HL-60 (cell line): Measurements from ENCODE around the gene BPIFB3.

Source experiments
- DNase-seq, 2 experiments: peaks; one replicate each; pipeline ENCODE4 v3.0.0-alpha.2; 2010 to 2020; ENCODE audit warnings: low read depth in 1 of 2, low spot score in 1 of 2
- H3K27ac ChIP-seq: fragments of 250-450 bp; sonication (Bioruptor Pico); replicated peaks from 2 replicates; pipeline ENCODE4 v1.5.1; 2020; ENCODE audit warnings: mild to moderate bottlenecking, moderate library complexity
- H3K27me3 ChIP-seq: fragments of 250-450 bp; sonication (Bioruptor Pico); 2 replicates; pipeline ENCODE4 v1.5.1; 2021; ENCODE audit warnings: mild to moderate bottlenecking, moderate library complexity; ENCODE audit not compliant: insufficient read depth, poor library complexity, severe bottlenecking
- H3K4me3 ChIP-seq: replicated peaks from 2 replicates; pipeline ENCODE4 v1.5.1; 2011; ENCODE audit warnings: mild to moderate bottlenecking, control low read depth, low read length; ENCODE audit not compliant: insufficient read depth
- GABPA ChIP-seq: IDR thresholded peaks from 2 replicates; pipeline ENCODE4 v1.6.1; 2012; ENCODE audit warnings: low read depth
- POLR2AphosphoS5 ChIP-seq: IDR thresholded peaks from 2 replicates; pipeline ENCODE4 v1.6.1; 2012; ENCODE audit warnings: low read depth
- REST ChIP-seq: IDR thresholded peaks from 2 replicates; pipeline ENCODE4 v1.6.1; 2012; ENCODE audit warnings: low read depth; ENCODE audit not compliant: insufficient replicate concordance
- SPI1 ChIP-seq: IDR thresholded peaks from 2 replicates; pipeline ENCODE4 v1.6.1; 2012; ENCODE audit warnings: low read depth, mild to moderate bottlenecking, borderline replicate concordance
- TF ChIP-seq, protein P1 (sequence below): IDR thresholded peaks from one replicate; pipeline ENCODE4 v1.5.1; 2011; ENCODE audit warnings: low read length, control low read depth, inconsistent platforms; ENCODE audit not compliant: insufficient read depth

BPIFB3 gene

GRCh38 chr20:33027769-33028751, 25.6 kb upstream of the BPIFB3 start:
- no peak for DNase-seq
- H3K4me3 ChIP-seq = no peak overlapping the region
- H3K27me3 ChIP-seq = no peaks in the 10 kb centered on the region
- H3K27ac ChIP-seq = no peak overlapping the region
- TF ChIP-seq REST (no peak), SPI1 (no peak), GABPA (no peak), POLR2AphosphoS5 (no peak)
- TF ChIP-seq, protein P1, sequence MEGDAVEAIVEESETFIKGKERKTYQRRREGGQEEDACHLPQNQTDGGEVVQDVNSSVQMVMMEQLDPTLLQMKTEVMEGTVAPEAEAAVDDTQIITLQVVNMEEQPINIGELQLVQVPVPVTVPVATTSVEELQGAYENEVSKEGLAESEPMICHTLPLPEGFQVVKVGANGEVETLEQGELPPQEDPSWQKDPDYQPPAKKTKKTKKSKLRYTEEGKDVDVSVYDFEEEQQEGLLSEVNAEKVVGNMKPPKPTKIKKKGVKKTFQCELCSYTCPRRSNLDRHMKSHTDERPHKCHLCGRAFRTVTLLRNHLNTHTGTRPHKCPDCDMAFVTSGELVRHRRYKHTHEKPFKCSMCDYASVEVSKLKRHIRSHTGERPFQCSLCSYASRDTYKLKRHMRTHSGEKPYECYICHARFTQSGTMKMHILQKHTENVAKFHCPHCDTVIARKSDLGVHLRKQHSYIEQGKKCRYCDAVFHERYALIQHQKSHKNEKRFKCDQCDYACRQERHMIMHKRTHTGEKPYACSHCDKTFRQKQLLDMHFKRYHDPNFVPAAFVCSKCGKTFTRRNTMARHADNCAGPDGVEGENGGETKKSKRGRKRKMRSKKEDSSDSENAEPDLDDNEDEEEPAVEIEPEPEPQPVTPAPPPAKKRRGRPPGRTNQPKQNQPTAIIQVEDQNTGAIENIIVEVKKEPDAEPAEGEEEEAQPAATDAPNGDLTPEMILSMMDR = no peak

DNA sequence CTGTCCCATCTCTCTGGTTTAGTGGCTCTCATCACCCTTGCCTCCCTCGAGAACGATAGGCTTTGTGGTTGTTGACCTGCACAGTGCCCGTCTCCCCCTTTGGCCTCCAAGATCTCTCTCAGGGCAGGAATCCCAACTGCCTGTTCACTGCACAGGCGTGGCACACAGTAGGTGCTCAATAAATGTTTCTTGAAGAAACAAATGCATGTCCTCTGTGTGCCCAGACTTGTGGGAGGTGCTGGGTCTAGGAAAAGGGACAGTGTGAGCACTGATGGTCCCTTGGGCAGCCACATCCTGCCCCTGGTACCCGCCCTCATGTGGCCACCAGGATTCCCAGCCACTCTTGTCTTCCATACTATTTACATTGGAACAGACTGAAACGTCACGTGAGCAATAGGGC, 24.8 kb upstream of the BPIFB3 start:
- DNase-seq = no peak
- Histone ChIP-seq H3K4me3 (no peak overlapping the region), H3K27ac (no peak overlapping the region), H3K27me3 (no peaks in the 10 kb centered on the region)
- TF ChIP-seq REST = no peak
- TF ChIP-seq, protein P1 = no peak
- TF ChIP-seq POLR2AphosphoS5 = no peak
- no peak for TF ChIP-seq SPI1
- no peak for TF ChIP-seq GABPA

DNA sequence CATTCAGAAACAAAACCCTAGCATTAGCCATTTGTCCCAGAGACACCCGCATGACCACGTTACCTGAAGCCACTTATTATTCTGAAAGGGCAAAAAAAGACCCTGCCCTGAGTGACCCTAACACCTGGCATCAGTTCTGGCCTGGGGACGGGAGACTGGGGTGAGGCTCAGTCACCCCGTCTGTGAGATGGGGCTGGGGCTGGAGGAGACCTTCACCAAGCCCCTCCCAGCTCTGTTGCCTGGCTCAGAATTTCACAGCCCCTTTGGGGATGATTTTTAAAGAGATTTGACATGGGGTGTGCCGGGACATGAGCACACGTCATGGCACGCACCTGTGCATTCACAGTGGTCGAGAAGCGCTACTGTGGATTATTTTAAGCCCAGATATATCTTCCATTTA, 23.6 kb upstream of the BPIFB3 start:
- no peak overlapping the region for H3K4me3 ChIP-seq
- H3K27ac ChIP-seq = no peak overlapping the region
- DNase-seq = no peak
- H3K27me3 ChIP-seq = no peaks in the 10 kb centered on the region
- TF ChIP-seq REST (no peak), GABPA (no peak)
- TF ChIP-seq, protein P1 = no peak
